ENCODE measurements around the gene PIBF1. TPM values are rescaled to one million over a fixed set of nuclear protein-coding genes. Genes with fewer than 3 reads are reported as not detected.

The PIBF1 gene
- total and polyA plus RNA-seq, 12 donors, result 3.9 to 24.7 (median 16.5) TPM

DNA sequence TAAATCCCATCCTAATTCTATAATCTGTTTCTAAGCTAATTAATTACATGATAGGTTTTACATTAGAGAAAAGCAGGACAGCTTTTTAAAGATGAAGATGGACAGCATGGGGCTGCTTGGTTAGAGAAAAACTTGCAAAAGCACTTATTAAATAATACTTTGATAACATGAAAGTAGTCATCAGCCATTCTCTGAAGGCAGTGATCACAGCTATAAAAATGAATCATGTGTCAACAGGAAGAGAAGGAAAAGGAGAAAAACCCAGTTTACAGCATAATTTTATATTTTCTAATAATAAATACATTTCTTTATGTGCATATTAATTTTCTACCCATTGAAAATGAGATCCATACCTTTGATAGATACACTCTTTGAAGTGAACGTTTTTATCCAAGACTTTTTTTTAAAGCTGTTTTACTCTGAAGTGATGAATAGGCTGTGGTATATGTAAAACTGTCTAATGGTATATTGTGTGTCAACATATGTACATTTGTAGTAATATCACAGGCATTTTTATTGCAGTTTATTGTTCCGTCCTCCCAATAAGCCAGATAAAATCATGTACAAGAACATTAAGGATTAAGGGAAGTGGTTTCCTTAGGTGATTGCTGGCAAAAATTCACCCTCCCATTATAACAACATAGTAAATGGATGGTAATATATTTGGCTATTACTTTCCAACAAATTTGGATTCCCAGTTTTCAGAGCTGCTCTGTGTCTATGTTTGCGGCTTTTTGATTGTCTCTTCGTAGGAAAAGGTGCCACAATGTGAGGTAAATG, 275.5 kb downstream of the PIBF1 start:
- TF ChIP-seq, protein P1, sequence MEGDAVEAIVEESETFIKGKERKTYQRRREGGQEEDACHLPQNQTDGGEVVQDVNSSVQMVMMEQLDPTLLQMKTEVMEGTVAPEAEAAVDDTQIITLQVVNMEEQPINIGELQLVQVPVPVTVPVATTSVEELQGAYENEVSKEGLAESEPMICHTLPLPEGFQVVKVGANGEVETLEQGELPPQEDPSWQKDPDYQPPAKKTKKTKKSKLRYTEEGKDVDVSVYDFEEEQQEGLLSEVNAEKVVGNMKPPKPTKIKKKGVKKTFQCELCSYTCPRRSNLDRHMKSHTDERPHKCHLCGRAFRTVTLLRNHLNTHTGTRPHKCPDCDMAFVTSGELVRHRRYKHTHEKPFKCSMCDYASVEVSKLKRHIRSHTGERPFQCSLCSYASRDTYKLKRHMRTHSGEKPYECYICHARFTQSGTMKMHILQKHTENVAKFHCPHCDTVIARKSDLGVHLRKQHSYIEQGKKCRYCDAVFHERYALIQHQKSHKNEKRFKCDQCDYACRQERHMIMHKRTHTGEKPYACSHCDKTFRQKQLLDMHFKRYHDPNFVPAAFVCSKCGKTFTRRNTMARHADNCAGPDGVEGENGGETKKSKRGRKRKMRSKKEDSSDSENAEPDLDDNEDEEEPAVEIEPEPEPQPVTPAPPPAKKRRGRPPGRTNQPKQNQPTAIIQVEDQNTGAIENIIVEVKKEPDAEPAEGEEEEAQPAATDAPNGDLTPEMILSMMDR (IDR thresholded peaks at IDR 0.05), result no peak
- no peaks in the 10 kb centered on the region for H3K9me3 ChIP-seq (replicated peaks in 1 of 3)
- no peaks in the 10 kb centered on the region for H3K36me3 ChIP-seq (replicated peaks in 1 of 2)
- peak overlapping the region in 1 of 5 donors; percentile 48 for H3K27ac ChIP-seq
- no peak for DNase-seq
- 56 to 80% (median 75%) methylated on average over 4 of the region's 4 CpGs for WGBS, 4 donors
- H3K4me1 ChIP-seq (replicated peaks in 1 of 2), result peaks cover 0 to 5% of the 10 kb centered on the region in 2 donors
- H3K27me3 ChIP-seq, result peaks cover 19% of the 10 kb centered on the region
- no peak overlapping the region for H3K4me3 ChIP-seq
- intact Hi-C loops (cut with DNase I), result no loop called here

DNA sequence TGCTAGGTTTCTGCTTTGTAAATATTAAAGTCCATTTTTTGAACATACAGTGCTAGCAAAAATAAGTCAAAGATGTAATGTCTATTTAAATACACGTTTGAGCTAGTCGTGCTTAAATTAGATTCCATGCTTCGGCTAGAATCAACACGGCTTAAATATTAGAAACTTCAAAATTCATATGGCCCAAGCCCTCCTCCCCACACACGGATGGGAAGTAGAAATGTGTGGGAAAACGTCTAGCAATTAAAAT, 276.1 kb downstream of the PIBF1 start:
- peaks cover 19% of the 10 kb centered on the region for H3K27me3 ChIP-seq
- peak overlapping the region in 1 of 5 donors; percentile 48 for H3K27ac ChIP-seq
- WGBS, 4 donors, result 21 to 32% (median 29%) methylated on average over 6 of the region's 6 CpGs
- DNase-seq, result no peak
- H3K4me1 ChIP-seq (replicated peaks in 1 of 2), result peaks cover 0 to 5% of the 10 kb centered on the region in 2 donors
- no peaks in the 10 kb centered on the region for H3K9me3 ChIP-seq (replicated peaks in 1 of 3)
- intact Hi-C loops (cut with DNase I), result no loop called here
- H3K36me3 ChIP-seq (replicated peaks in 1 of 2), result no peaks in the 10 kb centered on the region
- peak overlapping the region in 1 of 4 donors; percentile 81 for H3K4me3 ChIP-seq
- TF ChIP-seq, protein P1 (IDR thresholded peaks at IDR 0.05), result no peak
- TF ChIP-seq POLR2A (IDR thresholded peaks at IDR 0.05), result no peak

DNA sequence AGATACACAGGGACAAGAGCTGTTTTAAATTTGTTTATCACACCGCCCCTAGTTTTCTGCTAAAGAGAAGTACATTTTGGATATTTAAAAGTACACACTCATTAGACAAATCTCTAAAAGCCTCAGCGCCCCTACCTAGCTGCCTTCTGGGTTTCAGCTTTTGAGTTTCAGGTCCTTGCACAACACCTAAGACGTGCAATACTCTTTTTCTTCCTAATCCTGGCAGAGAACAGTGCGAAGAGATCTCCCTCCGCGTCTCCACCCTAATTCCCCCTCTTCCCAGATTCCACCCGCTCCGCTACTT, 276.5 kb downstream of the PIBF1 start:
- Histone ChIP-seq H3K4me3 (peak overlapping the region in 2 of 4 donors; percentile 59 to 81), H3K27me3 (peaks cover 19% of the 10 kb centered on the region), H3K36me3 (replicated peaks in 1 of 2) (no peaks in the 10 kb centered on the region), H3K27ac (peak overlapping the region in 1 of 5 donors; percentile 48), H3K4me1 (replicated peaks in 1 of 2) (peaks cover 0 to 5% of the 10 kb centered on the region in 2 donors), H3K9me3 (replicated peaks in 1 of 3) (no peaks in the 10 kb centered on the region)
- TF ChIP-seq, protein P1 (IDR thresholded peaks at IDR 0.05), result no peak
- TF ChIP-seq POLR2A (IDR thresholded peaks at IDR 0.05), result no peak
- intact Hi-C loops (cut with DNase I), result no loop called here
- 3 to 5% (median 4%) methylated on average over 8 of the region's 8 CpGs for WGBS, 4 donors
- DNase-seq, result no peak

DNA sequence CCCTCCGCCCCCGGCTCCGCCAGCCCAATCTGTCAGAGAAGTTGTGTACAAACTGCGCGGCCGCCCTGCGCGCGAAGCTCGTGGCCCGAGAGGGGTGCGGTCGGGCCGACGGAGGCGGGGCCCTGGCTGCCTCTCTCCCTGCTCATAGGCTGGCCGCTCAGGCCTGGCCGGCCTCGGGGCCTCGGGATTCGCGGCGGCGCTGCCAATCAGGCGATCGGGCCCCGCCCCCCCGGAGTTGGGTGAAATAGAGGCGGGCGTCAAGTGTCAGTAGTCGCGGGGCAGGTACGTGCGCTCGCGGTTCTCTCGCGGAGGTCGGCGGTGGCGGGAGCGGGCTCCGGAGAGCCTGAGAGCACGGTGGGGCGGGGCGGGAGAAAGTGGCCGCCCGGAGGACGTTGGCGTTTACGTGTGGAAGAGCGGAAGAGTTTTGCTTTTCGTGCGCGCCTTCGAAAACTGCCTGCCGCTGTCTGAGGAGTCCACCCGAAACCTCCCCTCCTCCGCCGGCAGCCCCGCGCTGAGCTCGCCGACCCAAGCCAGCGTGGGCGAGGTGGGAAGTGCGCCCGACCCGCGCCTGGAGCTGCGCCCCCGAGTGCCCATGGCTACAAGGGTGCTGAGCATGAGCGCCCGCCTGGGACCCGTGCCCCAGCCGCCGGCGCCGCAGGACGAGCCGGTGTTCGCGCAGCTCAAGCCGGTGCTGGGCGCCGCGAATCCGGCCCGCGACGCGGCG, 277.0 kb downstream of the PIBF1 start, which contains the start of gene KLF5:
Gene KLF5 (plus strand): TSS at position 270 of the 724 bp plus-strand sequence. CDS start 323 bp downstream, at position 593.
- Histone ChIP-seq H3K36me3 (replicated peaks in 1 of 2) (no peaks in the 10 kb centered on the region), H3K4me3 (peak within 1 kb of the TSS in 2 of 4 donors; percentile 59 to 81), H3K9me3 (replicated peaks in 1 of 3) (no peaks in the 10 kb centered on the region), H3K27me3 (peaks cover 18% of the 10 kb centered on the region), H3K4me1 (replicated peaks in 1 of 2) (peaks cover 0 to 5% of the 10 kb centered on the region in 2 donors), H3K27ac (peak within 1 kb of the TSS in 2 of 5 donors; percentile 56 to 81)
- WGBS, 4 donors, result 0 to 1% (median 1%) methylated on average over 13 to 93 of the region's 93 CpGs
- TF ChIP-seq POLR2A (IDR thresholded peaks at IDR 0.05), result peak; percentile 52 to 75
- TF ChIP-seq, protein P1 (IDR thresholded peaks at IDR 0.05), result no peak
- DNase-seq, result peak; percentile 93 to 97 (median 96)
- intact Hi-C loops (cut with DNase I), result no loop called here

Measured in adrenal gland (tissue), 12 donors.